GM23338 (cell line): ENCODE data around the gene KLK12. TPM values are rescaled to one million over a fixed set of nuclear protein-coding genes. Genes with fewer than 3 reads are reported as not detected.

Experiments used
- ATAC-seq: fragments of 200-7000 bp; cut with Tn5 transposase; 3 replicates; pipeline ENCODE4 v1.9.1; 2020
- DNase-seq: peaks from one replicate; pipeline ENCODE4 v3.0.0-alpha.2; 2015; ENCODE audit warnings: low spot score
- H2AFZ ChIP-seq: fragments of 200-600 bp; sonication (generic); 2 replicates; pipeline ENCODE4 v1.8.0; 2016; ENCODE audit warnings: antibody characterized with exemption, mild to moderate bottlenecking, moderate library complexity
- H3F3A ChIP-seq: fragments of 200-600 bp; sonication (generic); replicated peaks from 2 replicates; pipeline ENCODE4 v1.8.0; 2017; ENCODE audit warnings: antibody characterized with exemption, mixed run types, low read depth
- H3K27ac ChIP-seq: fragments of 200-600 bp; sonication (generic); 2 replicates; pipeline ENCODE4 v1.6.1; 2016; ENCODE audit warnings: low read depth
- H3K27me3 ChIP-seq: fragments of 200-600 bp; sonication (generic); 2 replicates; pipeline ENCODE4 v1.8.0; 2016; ENCODE audit warnings: mild to moderate bottlenecking, mixed run types, moderate library complexity; ENCODE audit not compliant: insufficient read depth
- H3K36me3 ChIP-seq: fragments of 200-600 bp; sonication (generic); 2 replicates; pipeline ENCODE4 v1.8.0; 2016; ENCODE audit warnings: mild to moderate bottlenecking; ENCODE audit not compliant: insufficient read depth
- H3K4me1 ChIP-seq: fragments of 200-600 bp; sonication (generic); 2 replicates; pipeline ENCODE4 v1.8.0; 2016; ENCODE audit warnings: mild to moderate bottlenecking, moderate library complexity; ENCODE audit not compliant: insufficient read depth
- H3K4me2 ChIP-seq: fragments of 200-600 bp; sonication (generic); 2 replicates; pipeline ENCODE4 v1.7.1; 2017; ENCODE audit warnings: mixed run types
- H3K4me3 ChIP-seq: fragments of 200-600 bp; sonication (generic); 2 replicates; pipeline ENCODE4 v1.6.1; 2016; ENCODE audit warnings: mixed run types
- H3K79me2 ChIP-seq: fragments of 200-600 bp; sonication (generic); replicated peaks from 2 replicates; pipeline ENCODE4 v1.8.0; 2017; ENCODE audit warnings: mild to moderate bottlenecking; ENCODE audit not compliant: insufficient read depth
- H3K9me2 ChIP-seq: fragments of 200-600 bp; sonication (generic); 2 replicates; pipeline ENCODE4 v1.8.0; 2017; ENCODE audit not compliant: insufficient read depth
- H4K20me1 ChIP-seq: fragments of 200-600 bp; sonication (generic); replicated peaks from 2 replicates; pipeline ENCODE4 v1.8.0; 2017; ENCODE audit warnings: mild to moderate bottlenecking; ENCODE audit not compliant: insufficient read depth
- H3K27ac Mint-ChIP-seq: 2 replicates; pipeline ENCODE4 v1.8.0; 2020; ENCODE audit warnings: inconsistent platforms, mild to moderate bottlenecking, moderate library complexity, mixed read lengths
- H3K27me3 Mint-ChIP-seq: 3 replicates; pipeline ENCODE4 v1.8.0; 2022; ENCODE audit warnings: low read depth, mild to moderate bottlenecking, moderate library complexity, mixed read lengths, inconsistent platforms; ENCODE audit not compliant: insufficient read depth, poor library complexity
- H3K36me3 Mint-ChIP-seq: 3 replicates; pipeline ENCODE4 v1.8.0; 2021; ENCODE audit warnings: low read depth, mild to moderate bottlenecking, inconsistent platforms, moderate library complexity, mixed read lengths
- H3K4me1 Mint-ChIP-seq: 3 replicates; pipeline ENCODE4 v1.8.0; 2020; ENCODE audit warnings: mild to moderate bottlenecking, inconsistent platforms, mixed read lengths
- H3K4me3 Mint-ChIP-seq: 3 replicates; pipeline ENCODE4 v1.8.0; 2021; ENCODE audit warnings: moderate library complexity, mild to moderate bottlenecking, inconsistent platforms, mixed read lengths
- H3K9me3 Mint-ChIP-seq: 3 replicates; pipeline ENCODE4 v1.8.0; 2020; ENCODE audit warnings: moderate library complexity, mild to moderate bottlenecking, inconsistent platforms, mixed read lengths
- CTCF ChIP-seq, 2 experiments: fragments of 200-600 bp in 1 of 2; sonication (generic) in 1 of 2; conservative IDR thresholded peaks; 2 replicates each; pipeline versions ENCODE4 v1.5.1 to v1.6.1; 2016 to 2017; ENCODE audit warnings: antibody characterized with exemption in 2 of 2, low read depth in 2 of 2, mild to moderate bottlenecking in 2 of 2, moderate library complexity in 1 of 2
- ETS1 ChIP-seq: IDR thresholded peaks from 2 replicates; pipeline ENCODE4 v1.6.1; 2016; ENCODE audit warnings: antibody characterized with exemption
- EZH2 ChIP-seq: fragments of 200-600 bp; sonication (generic); IDR thresholded peaks from one replicate; pipeline ENCODE4 v1.8.0; 2017; ENCODE audit warnings: antibody characterized with exemption, mild to moderate bottlenecking, low read depth; ENCODE audit not compliant: unreplicated experiment
- EZH2phosphoT487 ChIP-seq: fragments of 200-600 bp; sonication (generic); IDR thresholded peaks from one replicate; pipeline ENCODE4 v1.8.1; 2018; ENCODE audit warnings: antibody characterized with exemption; ENCODE audit not compliant: unreplicated experiment
- NANOG ChIP-seq: IDR thresholded peaks from 2 replicates; pipeline ENCODE4 v1.6.1; 2016; ENCODE audit warnings: antibody characterized with exemption, borderline replicate concordance
- ZNF462 ChIP-seq: fragments of 250-450 bp; sonication (Bioruptor Pico); IDR thresholded peaks from 2 replicates; pipeline ENCODE4 v1.5.0; 2020; ENCODE audit warnings: mild to moderate bottlenecking, moderate library complexity
- polyA plus RNA-seq: library from polyadenylated mRNA; unstranded; fragments of >200 nt; fragmentation: Nextera tagmentation; extraction: Ambion mirVana; gene quantifications from 2 replicates; pipeline ENCODE4 v1.2.1, GENCODE V29; 2016
- total RNA-seq: library from RNA; depleted of rRNA; stranded (reverse); fragments of >200 nt; shearing (Covaris generic); gene quantifications from 2 replicates; pipeline ENCODE4 v1.2.3, GENCODE V29; 2014

Gene KLK12
- total and polyA plus RNA-seq, 2 experiments from 2014 or later = not detected

- no peak overlapping the region for H3K4me2 ChIP-seq
- H3F3A ChIP-seq = no peaks in the 10 kb centered on the region
- H3K9me3 Mint-ChIP-seq = peaks cover 6% of the 10 kb centered on the region; the same call in 2 of the 3 replicates
- H3K36me3 Mint-ChIP-seq = no peaks in the 10 kb centered on the region
- H3K4me1 ChIP-seq = no peaks in the 10 kb centered on the region
- H3K27ac Mint-ChIP-seq = no peak overlapping the region
- H3K36me3 ChIP-seq = no peaks in the 10 kb centered on the region
- H4K20me1 ChIP-seq = no peaks in the 10 kb centered on the region
- DNase-seq (no peak), ATAC-seq (no peak)
- no peaks in the 10 kb centered on the region for H3K4me1 Mint-ChIP-seq
- no peak overlapping the region for H3K4me3 ChIP-seq
- H3K4me3 Mint-ChIP-seq = no peak overlapping the region
- H2AFZ ChIP-seq = no peak overlapping the region
- H3K79me2 ChIP-seq = no peaks in the 10 kb centered on the region
- H3K9me2 ChIP-seq = no peaks in the 10 kb centered on the region
- no peak overlapping the region for H3K27ac ChIP-seq
- no peak for TF ChIP-seq EZH2
- no peak for TF ChIP-seq ETS1
- no peak for TF ChIP-seq CTCF (conservative IDR thresholded peaks at IDR 0.05; ENCODE audit: low read depth in 2 of 2)
- no peak for TF ChIP-seq EZH2phosphoT487
- no peak for TF ChIP-seq ZNF462
- TF ChIP-seq NANOG = no peak
- peaks cover 17% of the 10 kb centered on the region for H3K27me3 Mint-ChIP-seq
- peaks cover 8% of the 10 kb centered on the region for H3K27me3 ChIP-seq
These were observed 22.1 kb downstream of the KLK12 start for GRCh38 chr19:51012661-51013190.
